Femur (tissue), 1 donor: ENCODE results near the gene CALN1.
"Not testable (repeated sequence)": the region's sequence is repeated elsewhere in the genome, so short reads cannot be mapped to it uniquely, and the experiment has no call there.

Experiments used
- DNase-seq: peaks from one replicate; pipeline ENCODE4 v3.0.0-alpha.2; 2017

The CALN1 gene

GRCh38 chr7:71961283-71961682 lies 450.9 kb downstream of the CALN1 start:
- no peak for DNase-seq

GRCh38 chr7:71942115-71942514 lies 470.0 kb downstream of the CALN1 start:
- no peak for DNase-seq

- no peak for DNase-seq
Observed at GRCh38 chr7:71937840-71938371, 474.2 kb downstream of the CALN1 start.

- DNase-seq, result no peak
Observed at GRCh38 chr7:71935674-71936073, 476.5 kb downstream of the CALN1 start.

GRCh38 chr7:71933426-71933825 lies 478.7 kb downstream of the CALN1 start:
- no peak for DNase-seq

DNA sequence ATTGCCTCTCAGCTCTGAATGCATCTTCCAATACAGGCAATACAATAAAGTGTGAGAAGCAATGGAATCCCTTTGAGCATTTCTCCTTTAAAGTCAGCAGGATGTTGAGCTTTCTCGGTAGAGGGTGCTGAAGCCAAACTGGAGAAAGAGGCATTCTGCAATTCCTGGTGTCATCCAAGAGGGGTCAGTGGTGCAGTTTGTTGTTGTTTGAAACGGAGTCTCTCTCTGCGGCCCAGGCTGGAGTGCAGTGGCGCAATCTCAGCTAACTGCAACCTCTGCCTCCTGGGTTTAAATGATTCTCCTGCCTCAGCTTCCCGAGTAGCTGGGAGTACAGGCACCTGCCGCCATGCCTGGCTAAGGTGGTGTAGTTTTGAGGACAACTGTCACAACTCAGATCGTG lies 486.5 kb downstream of the CALN1 start:
- no peak for DNase-seq

GRCh38 chr7:71914204-71914603 lies 497.9 kb downstream of the CALN1 start:
- DNase-seq, result not testable (repeated sequence)

DNA sequence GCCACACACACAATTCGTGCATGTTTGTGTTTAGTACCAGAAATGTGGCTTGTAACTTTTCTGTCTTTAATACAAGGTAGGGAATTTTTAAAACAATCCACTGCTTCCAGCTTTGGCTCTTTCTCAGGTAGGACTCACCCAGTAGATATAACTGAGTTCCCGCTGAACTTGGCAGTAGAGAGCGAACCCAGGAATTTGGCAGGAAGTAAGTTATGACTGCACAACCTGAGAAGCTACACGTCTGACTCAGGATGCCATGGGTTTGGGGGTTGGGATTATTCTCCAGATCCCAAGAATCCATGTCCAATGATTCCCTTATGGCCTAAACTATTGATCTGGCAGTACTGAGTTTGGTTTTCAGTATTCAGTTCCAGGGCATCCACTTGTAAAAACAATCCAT lies 499.7 kb downstream of the CALN1 start:
- DNase-seq, result no peak

- no peak for DNase-seq
Observed at GRCh38 chr7:71911051-71911450, 501.1 kb downstream of the CALN1 start.

- no peak for DNase-seq
Observed at GRCh38 chr7:71905821-71906220, 506.3 kb downstream of the CALN1 start.

DNA sequence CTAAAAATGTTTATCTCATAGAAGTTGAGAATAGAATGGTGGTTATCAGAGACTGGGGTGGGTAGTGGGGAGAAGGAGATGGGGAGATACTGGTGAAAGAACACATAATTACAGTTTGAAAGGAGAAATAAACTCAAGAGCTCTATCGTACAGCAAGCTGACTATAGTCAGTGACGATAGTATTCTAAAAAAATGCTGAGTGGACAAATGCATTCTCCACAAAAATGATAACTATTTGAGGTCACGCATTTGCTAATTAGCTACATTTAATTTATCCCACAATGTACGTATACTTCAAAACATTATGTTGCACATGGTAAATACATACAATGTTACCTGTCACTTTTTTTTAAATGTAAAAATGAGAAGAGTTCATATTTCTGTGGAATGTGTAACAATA lies 507.7 kb downstream of the CALN1 start:
- no peak for DNase-seq

GRCh38 chr7:71900556-71900955 lies 511.6 kb downstream of the CALN1 start:
- no peak for DNase-seq

- DNase-seq, result no peak
Observed at GRCh38 chr7:71896535-71896934, 515.6 kb downstream of the CALN1 start.

GRCh38 chr7:71886046-71886445 lies 526.1 kb downstream of the CALN1 start:
- no peak for DNase-seq

DNA sequence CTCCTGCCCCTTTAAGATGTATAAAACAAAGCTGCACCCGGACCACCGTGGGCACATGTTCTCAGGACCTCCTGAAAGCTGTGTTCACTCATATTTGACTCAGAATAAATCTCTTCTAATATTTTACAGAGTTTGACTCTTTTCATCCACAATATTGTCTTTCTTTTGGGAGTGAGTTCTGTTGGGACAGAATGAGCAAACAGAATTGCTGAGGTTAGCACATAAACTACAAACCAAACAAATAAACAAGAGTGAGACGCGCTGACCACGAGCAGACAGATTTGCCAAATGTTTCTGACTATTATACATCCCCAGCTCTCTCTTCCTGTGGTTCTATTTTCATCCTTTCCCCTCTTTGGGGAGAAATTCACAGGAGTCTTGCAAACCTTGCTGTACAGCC lies 526.7 kb downstream of the CALN1 start:
- DNase-seq, result no peak

- no peak for DNase-seq
Observed at GRCh38 chr7:71883415-71883814, 528.7 kb downstream of the CALN1 start.

DNA sequence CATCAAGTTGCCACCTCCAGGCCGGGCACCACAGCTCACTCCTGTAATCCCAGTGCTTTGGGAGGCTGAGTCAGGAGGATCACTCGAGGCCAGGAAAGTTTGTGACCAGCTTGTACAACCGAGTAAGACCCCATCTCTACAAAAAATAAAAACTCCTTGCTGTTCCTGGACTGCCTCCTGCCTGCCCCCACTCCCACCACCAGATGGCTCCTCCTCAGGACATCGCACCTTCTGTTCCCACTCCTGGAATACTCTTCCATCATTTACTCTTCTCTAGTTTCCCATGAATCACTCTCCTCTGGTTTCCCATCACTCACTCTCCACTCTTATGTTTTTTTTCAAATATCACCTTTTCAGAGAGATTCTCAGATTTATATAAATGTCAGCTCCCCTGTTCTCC lies 540.7 kb downstream of the CALN1 start:
- DNase-seq, result no peak

DNA sequence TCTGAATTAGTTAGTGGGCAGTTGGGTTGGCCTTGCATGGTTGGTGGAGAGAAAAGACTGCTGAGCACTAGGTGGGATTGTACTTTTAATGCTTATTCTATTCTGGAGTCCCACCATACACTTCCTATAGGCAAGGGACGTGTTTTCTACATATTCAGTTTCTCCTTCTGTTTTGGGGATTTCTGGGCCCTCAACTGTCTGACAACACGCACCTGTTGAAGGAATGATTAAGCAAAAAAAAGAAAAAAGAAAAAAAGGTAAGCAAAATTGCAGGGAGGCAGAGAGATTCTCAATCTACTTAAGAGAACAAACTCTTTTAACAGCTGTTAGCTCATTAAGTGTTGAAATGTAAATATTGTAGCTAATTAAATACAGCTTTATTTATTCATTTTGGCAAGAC lies 541.3 kb downstream of the CALN1 start:
- no peak for DNase-seq

GRCh38 chr7:71868797-71869196 lies 543.3 kb downstream of the CALN1 start:
- DNase-seq, result no peak

DNA sequence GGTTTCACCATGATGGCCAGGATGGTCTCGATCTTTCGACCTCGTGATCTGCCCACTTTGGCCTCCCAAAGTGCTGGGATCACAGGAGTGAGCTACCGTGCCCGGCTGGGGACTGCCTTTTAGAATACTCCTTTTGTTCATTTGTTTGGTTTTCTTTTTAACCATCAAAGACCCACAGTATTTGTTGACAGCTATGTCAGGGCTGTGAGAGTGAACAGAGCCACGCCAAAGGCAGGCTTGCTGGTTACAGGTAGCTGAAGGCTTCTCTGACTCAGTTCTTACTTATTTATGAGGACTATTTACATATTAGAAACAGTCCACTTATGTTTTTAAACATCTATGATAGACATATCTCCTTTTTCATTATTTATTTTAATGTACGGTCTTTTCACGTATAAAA lies 544.5 kb downstream of the CALN1 start:
- no peak for DNase-seq

- no peak for DNase-seq
Observed at GRCh38 chr7:71865172-71865571, 547.0 kb downstream of the CALN1 start.

- no peak for DNase-seq
Observed at GRCh38 chr7:71864130-71864529, 548.0 kb downstream of the CALN1 start.

DNA sequence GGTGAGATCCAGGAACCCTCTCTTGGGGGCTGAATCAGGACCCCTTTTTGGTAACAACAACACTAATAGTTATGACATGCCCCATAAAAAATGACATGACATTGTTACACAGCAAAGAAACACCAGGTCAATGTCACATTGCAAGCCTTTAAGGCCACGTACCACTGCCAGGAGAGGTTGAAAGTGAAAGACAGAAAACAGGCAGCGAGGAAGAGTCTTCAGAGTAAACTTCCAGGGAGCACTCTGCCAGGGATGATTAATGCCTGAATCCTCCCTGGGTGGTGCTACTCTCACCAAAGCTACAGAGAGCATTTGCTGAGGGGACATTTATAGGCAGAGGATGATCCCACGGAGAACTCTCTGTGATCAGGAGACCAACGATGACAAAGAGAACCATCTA lies 551.6 kb downstream of the CALN1 start:
- DNase-seq, result no peak

GRCh38 chr7:71857338-71857737 lies 554.8 kb downstream of the CALN1 start:
- no peak for DNase-seq

DNA sequence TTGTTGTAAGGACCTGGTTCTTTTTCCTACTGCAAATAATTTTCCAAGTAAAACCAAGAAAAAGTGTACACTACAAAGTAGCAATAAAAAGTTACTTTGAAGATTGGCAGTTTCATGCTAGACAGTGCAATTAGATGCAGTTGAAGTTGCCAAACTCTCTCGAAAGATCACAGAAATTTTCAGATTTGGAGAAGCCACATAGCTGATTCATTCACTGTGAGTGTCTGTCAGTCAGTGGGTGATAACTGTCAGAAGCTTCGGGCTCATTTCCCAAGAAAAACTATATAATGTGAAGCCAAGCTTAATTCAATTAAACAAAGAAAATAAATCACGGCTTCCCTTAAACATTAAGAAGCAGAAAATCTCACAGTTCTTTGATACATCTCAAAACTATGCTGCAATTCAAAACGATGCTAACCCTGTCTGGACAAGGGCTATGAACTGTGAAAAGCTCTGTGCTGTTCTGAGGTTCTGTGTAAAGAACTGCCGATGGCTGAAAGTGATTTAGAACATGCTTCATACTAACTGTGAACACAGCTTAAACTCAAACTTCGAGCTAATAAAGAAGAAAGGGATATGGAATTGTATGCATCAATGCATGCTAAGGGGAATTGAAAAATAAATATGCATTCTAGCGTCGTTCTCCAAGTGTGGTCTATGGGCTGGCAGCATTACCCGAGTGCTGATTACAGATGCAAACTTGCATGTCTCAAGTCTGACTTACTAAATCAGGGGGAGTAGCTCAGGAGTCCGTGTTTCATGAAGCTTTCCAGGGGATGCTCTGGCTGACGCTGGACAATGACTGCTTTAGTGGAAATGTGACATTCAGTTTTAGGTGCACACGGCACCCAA lies 557.4 kb downstream of the CALN1 start:
- DNase-seq, result no peak
